ENCODE results near the gene DPH7. TPM values are rescaled to one million over a fixed set of nuclear protein-coding genes. Genes with fewer than 3 reads are reported as not detected.

DPH7 gene
- total RNA-seq, 1 donor from 2014 or later, result 34.4 TPM

DNA sequence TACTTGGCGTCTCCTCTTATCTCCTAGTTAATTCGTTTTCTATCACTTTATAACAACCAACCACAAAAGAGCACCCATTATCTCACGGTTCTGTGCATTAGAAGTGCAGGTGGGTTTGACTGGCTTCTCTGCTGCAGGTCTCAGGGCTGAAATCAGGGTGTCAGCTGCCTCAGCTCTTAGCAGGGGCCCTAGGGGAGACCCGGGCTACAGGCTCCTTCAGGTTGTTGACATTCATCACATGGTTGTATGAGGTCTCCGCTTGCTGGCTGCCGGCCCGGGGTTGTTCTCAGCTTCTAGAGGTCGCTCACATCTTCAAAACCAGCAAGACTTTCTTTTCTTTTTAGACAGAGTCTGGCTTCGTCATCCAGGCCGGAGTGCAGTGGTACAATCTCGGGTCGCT, 14.5 kb upstream of the DPH7 start:
- H3K27me3 Mint-ChIP-seq (ENCODE audit: low read depth, unreplicated experiment), result peaks cover 7% of the 10 kb centered on the region
- Histone ChIP-seq H3K79me2 (ENCODE audit: insufficient read depth, low read length) (peaks cover 17% of the 10 kb centered on the region), H2AFZ (ENCODE audit: low read depth, low read length) (no peak overlapping the region), H3K4me2 (ENCODE audit: low read length) (no peak overlapping the region), H3K4me1 (ENCODE audit: insufficient read depth, low read length) (peaks cover 10% of the 10 kb centered on the region), H3K36me3 (ENCODE audit: insufficient read depth, low read length) (peaks cover 1% of the 10 kb centered on the region), H3K27me3 (ENCODE audit: insufficient read depth, low read length) (no peaks in the 10 kb centered on the region), H3K9me3 (ENCODE audit: insufficient read depth, low read depth, low read length) (no peaks in the 10 kb centered on the region), H3K27ac (ENCODE audit: low read depth, low read length) (no peak overlapping the region), H3K9ac (ENCODE audit: low read length) (no peak overlapping the region), H4K20me1 (ENCODE audit: insufficient read depth, low read length) (peaks cover 15% of the 10 kb centered on the region), H3K4me3 (ENCODE audit: insufficient read depth, low read depth, low read length) (no peak overlapping the region)
- no peak for DNase-seq (ENCODE audit: low read depth)
- FAIRE-seq, result no peak
- no peak overlapping the region for H3K4me3 Mint-ChIP-seq (ENCODE audit: unreplicated experiment)
- TF ChIP-seq, protein P1, sequence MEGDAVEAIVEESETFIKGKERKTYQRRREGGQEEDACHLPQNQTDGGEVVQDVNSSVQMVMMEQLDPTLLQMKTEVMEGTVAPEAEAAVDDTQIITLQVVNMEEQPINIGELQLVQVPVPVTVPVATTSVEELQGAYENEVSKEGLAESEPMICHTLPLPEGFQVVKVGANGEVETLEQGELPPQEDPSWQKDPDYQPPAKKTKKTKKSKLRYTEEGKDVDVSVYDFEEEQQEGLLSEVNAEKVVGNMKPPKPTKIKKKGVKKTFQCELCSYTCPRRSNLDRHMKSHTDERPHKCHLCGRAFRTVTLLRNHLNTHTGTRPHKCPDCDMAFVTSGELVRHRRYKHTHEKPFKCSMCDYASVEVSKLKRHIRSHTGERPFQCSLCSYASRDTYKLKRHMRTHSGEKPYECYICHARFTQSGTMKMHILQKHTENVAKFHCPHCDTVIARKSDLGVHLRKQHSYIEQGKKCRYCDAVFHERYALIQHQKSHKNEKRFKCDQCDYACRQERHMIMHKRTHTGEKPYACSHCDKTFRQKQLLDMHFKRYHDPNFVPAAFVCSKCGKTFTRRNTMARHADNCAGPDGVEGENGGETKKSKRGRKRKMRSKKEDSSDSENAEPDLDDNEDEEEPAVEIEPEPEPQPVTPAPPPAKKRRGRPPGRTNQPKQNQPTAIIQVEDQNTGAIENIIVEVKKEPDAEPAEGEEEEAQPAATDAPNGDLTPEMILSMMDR (IDR thresholded peaks at IDR 0.05; ENCODE audit: insufficient read depth, low read depth, low read length), result no peak
- no peak for TF ChIP-seq EZH2 (IDR thresholded peaks at IDR 0.05; ENCODE audit: insufficient read depth, low read length)
- H3K36me3 Mint-ChIP-seq (ENCODE audit: low read depth, unreplicated experiment), result no peaks in the 10 kb centered on the region
- no peak overlapping the region for H3K27ac Mint-ChIP-seq (ENCODE audit: unreplicated experiment)
- H3K4me1 Mint-ChIP-seq (ENCODE audit: low read depth, unreplicated experiment), result no peaks in the 10 kb centered on the region
- H3K9me3 Mint-ChIP-seq (ENCODE audit: unreplicated experiment), result no peaks in the 10 kb centered on the region

DNA sequence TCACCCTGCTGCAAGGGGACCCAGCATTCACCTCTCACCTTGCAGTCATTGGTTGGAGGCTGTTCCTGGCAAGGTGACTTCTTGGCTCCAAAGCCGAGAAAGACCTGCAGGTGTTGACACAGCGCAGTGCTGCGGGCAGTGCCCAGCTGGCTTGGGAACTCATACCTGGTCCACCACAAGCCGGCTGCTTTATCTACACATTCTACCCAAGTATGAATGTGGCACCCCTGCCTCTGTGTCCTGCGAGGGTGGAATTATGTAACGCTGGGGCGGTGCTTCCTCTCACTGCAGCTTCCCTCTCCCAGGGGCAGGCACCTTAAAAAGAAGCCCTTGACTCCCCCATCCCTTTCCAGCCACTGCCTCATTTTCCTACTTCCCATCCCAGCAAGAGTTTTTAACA, 14.0 kb upstream of the DPH7 start:
- Histone ChIP-seq H3K4me1 (ENCODE audit: insufficient read depth, low read length) (peaks cover 10% of the 10 kb centered on the region), H3K79me2 (ENCODE audit: insufficient read depth, low read length) (peaks cover 21% of the 10 kb centered on the region), H3K27ac (ENCODE audit: low read depth, low read length) (no peak overlapping the region), H3K9me3 (ENCODE audit: insufficient read depth, low read depth, low read length) (no peaks in the 10 kb centered on the region), H2AFZ (ENCODE audit: low read depth, low read length) (no peak overlapping the region), H3K4me3 (ENCODE audit: insufficient read depth, low read depth, low read length) (no peak overlapping the region), H3K36me3 (ENCODE audit: insufficient read depth, low read length) (peaks cover 5% of the 10 kb centered on the region), H3K27me3 (ENCODE audit: insufficient read depth, low read length) (no peaks in the 10 kb centered on the region), H4K20me1 (ENCODE audit: insufficient read depth, low read length) (peaks cover 19% of the 10 kb centered on the region), H3K9ac (ENCODE audit: low read length) (no peak overlapping the region), H3K4me2 (ENCODE audit: low read length) (no peak overlapping the region)
- Mint-ChIP-seq H3K27ac (ENCODE audit: unreplicated experiment) (no peak overlapping the region), H3K4me1 (ENCODE audit: low read depth, unreplicated experiment) (peaks cover 3% of the 10 kb centered on the region), H3K4me3 (ENCODE audit: unreplicated experiment) (no peak overlapping the region), H3K27me3 (ENCODE audit: low read depth, unreplicated experiment) (peaks cover 6% of the 10 kb centered on the region), H3K9me3 (ENCODE audit: unreplicated experiment) (no peaks in the 10 kb centered on the region), H3K36me3 (ENCODE audit: low read depth, unreplicated experiment) (peaks cover 3% of the 10 kb centered on the region)
- FAIRE-seq (no peak), DNase-seq (ENCODE audit: low read depth) (no peak)
- no peak for TF ChIP-seq EZH2 (IDR thresholded peaks at IDR 0.05; ENCODE audit: insufficient read depth, low read length)
- TF ChIP-seq, protein P1 (IDR thresholded peaks at IDR 0.05; ENCODE audit: insufficient read depth, low read depth, low read length), result no peak

DNA sequence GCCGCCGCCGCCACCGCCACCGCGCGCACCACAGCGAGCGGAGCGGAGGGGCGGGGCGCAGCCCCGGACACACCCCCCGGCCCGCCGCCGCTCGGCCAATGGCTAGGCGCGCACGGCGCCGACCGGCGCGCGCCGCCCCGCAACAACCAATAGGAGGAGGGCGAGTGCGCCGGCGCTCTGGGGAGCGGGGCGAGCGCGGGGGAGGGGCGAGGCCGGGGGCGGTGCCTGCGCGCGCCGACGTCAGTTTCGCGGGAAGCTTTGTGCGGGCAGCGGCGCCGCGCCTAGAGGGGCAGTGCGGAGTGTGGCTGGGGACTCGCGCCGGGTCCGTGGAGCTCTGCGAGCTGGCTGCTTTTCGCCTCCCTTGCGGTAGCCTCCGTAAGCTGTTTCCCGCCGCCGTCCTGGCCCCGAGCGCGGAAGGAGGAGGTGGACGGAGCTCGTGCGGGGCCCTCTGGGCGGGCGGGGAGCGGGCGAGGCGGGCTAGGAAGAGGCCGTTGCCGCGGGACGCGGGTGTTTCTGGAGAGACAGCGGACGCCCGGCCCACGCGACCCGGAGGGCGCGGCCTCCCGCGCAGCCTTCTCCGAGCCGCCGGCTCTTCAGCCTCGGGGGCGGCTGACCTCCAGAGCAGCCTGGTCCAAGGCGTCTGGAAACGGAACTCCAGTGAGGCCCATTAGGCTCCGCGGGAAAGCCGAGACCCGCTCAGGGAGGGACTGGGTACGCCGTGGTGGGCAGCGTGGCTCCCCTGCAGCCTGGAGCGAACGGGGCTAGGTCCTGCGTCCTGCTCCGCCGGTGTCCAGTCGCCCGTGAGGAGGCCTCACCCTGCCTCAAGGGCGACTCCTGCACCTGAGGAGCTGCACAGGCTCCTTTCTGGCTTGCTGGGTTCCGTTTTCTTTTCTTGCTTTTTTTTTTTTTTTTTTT, 12.0 kb upstream of the DPH7 start, which contains the start of gene ZMYND19:
Gene ZMYND19, minus strand, starts transcription at position 44 of the 915 bp plus-strand sequence. CDS start 249 bp downstream, outside the sequence.
- H3K4me2 ChIP-seq (ENCODE audit: low read length), result peak within 1 kb of the TSS; percentile 98
- peak within 1 kb of the TSS; percentile 94 for H3K27ac Mint-ChIP-seq (ENCODE audit: unreplicated experiment)
- H3K9me3 ChIP-seq (ENCODE audit: insufficient read depth, low read depth, low read length), result no peaks in the 10 kb centered on the region
- H3K36me3 ChIP-seq (ENCODE audit: insufficient read depth, low read length), result peaks cover 15% of the 10 kb centered on the region
- H4K20me1 ChIP-seq (ENCODE audit: insufficient read depth, low read length), result peaks cover 39% of the 10 kb centered on the region
- H3K27ac ChIP-seq (ENCODE audit: low read depth, low read length), result peak within 1 kb of the TSS; percentile 44
- H3K4me3 Mint-ChIP-seq (ENCODE audit: unreplicated experiment), result peak within 1 kb of the TSS; percentile 95
- H3K9me3 Mint-ChIP-seq (ENCODE audit: unreplicated experiment), result no peaks in the 10 kb centered on the region
- peak within 1 kb of the TSS; percentile 96 for H2AFZ ChIP-seq (ENCODE audit: low read depth, low read length)
- DNase-seq (ENCODE audit: low read depth), result peak; percentile 53
- H3K9ac ChIP-seq (ENCODE audit: low read length), result peak within 1 kb of the TSS; percentile 85
- peaks cover 37% of the 10 kb centered on the region for H3K79me2 ChIP-seq (ENCODE audit: insufficient read depth, low read length)
- H3K4me1 ChIP-seq (ENCODE audit: insufficient read depth, low read length), result peaks cover 10% of the 10 kb centered on the region
- FAIRE-seq, result no peak
- peaks cover 4% of the 10 kb centered on the region for H3K4me1 Mint-ChIP-seq (ENCODE audit: low read depth, unreplicated experiment)
- TF ChIP-seq, protein P1 (IDR thresholded peaks at IDR 0.05; ENCODE audit: insufficient read depth, low read depth, low read length), result no peak
- no peak for TF ChIP-seq EZH2 (IDR thresholded peaks at IDR 0.05; ENCODE audit: insufficient read depth, low read length)
- peak within 1 kb of the TSS; percentile 80 for H3K4me3 ChIP-seq (ENCODE audit: insufficient read depth, low read depth, low read length)
- H3K27me3 Mint-ChIP-seq (ENCODE audit: low read depth, unreplicated experiment), result peaks cover 6% of the 10 kb centered on the region
- H3K36me3 Mint-ChIP-seq (ENCODE audit: low read depth, unreplicated experiment), result peaks cover 4% of the 10 kb centered on the region
- H3K27me3 ChIP-seq (ENCODE audit: insufficient read depth, low read length), result no peaks in the 10 kb centered on the region
